H1 (cell line): Measurements from ENCODE around the gene PSORS1C2. TPM values are rescaled to one million over a fixed set of nuclear protein-coding genes. Genes with fewer than 3 reads are reported as not detected.
A peak's percentile ranks its signal among the peaks of the same experiment; 100 is the strongest.

Experiments
- BRCA1 ChIP-seq: IDR thresholded peaks from 2 replicates; pipeline ENCODE4 v1.6.1; 2012; ENCODE audit warnings: low read depth, low read length, improper control_type of control experiment
- CHD2 ChIP-seq: IDR thresholded peaks from 2 replicates; pipeline ENCODE4 v1.6.1; 2012; ENCODE audit warnings: low read length, improper control_type of control experiment
- FOSL1 ChIP-seq: IDR thresholded peaks from 2 replicates; pipeline ENCODE4 v1.6.1; 2011; ENCODE audit warnings: mild to moderate bottlenecking, low read depth, low read length, moderate library complexity; ENCODE audit not compliant: insufficient read depth
- NRF1 ChIP-seq: IDR thresholded peaks from 2 replicates; pipeline ENCODE4 v1.6.1; 2011; ENCODE audit warnings: mild to moderate bottlenecking, low read depth, low read length, improper control_type of control experiment
- POU5F1 ChIP-seq: IDR thresholded peaks from 2 replicates; pipeline ENCODE4 v1.6.1; 2011; ENCODE audit warnings: low read depth, mild to moderate bottlenecking, low read length, moderate library complexity
- SP1 ChIP-seq: IDR thresholded peaks from 2 replicates; pipeline ENCODE4 v1.6.1; 2011; ENCODE audit warnings: low read depth, low read length
- TAF1 ChIP-seq: IDR thresholded peaks from 2 replicates; pipeline ENCODE4 v1.6.1; 2011; ENCODE audit warnings: mild to moderate bottlenecking, low read depth, low read length
- TEAD4 ChIP-seq: IDR thresholded peaks from 2 replicates; pipeline ENCODE4 v1.6.1; 2012; ENCODE audit warnings: low read depth, low read length, inconsistent platforms, mixed read lengths
- polyA plus RNA-seq, 7 experiments: library from polyadenylated mRNA; depleted of rRNA in 3 of 7; stranded (reverse) in 5 of 7; unstranded in 2 of 7; fragments of >200 nt in 5 of 7; fragments of 200-250 nt in 2 of 7; gene quantifications; 1 replicate in 5 of 7; 2 replicates in 1 of 7; 4 replicates in 1 of 7; pipeline versions ENCODE4 v1.2.1 to v1.2.3, GENCODE V29; 2011 to 2013; ENCODE audit warnings: missing spikeins in 2 of 7, mixed read lengths in 2 of 7
- total RNA-seq: library from RNA; stranded (reverse); fragmentation: NEBNext Ultra II Directional; extraction: Animal tissue kit (Norgen Biotek cat#: 25700); gene quantifications from 2 replicates; pipeline ENCODE4 v1.2.1, GENCODE V29; 2021

The PSORS1C2 gene
- total and polyA plus RNA-seq, 2 of the 8 experiments (the other 6 are each of a cell fraction or from before 2014, with no cell fraction given): 0.11 TPM; not detected in 1

GRCh38 chr6:31158140-31158862 lies 19.4 kb upstream of the PSORS1C2 start, which contains the start of gene TCF19 (continued):
- TF ChIP-seq TAF1 (peak; percentile 55), TEAD4 (peak; percentile 89), POU5F1 (no peak), CHD2 (peak; percentile 85), SP1 (peak; percentile 95), FOSL1 (no peak), BRCA1 (0 out of 2 replicates have a peak, but pooled peaks have one; percentile 5), NRF1 (peak; percentile 87)
